Smooth muscle cell (in vitro differentiated cells): ENCODE results near the gene PTCH1. TPM values are rescaled to one million over a fixed set of nuclear protein-coding genes. Genes with fewer than 3 reads are reported as not detected.

ENCODE experiments used
- DNase-seq: peaks from one replicate; lab custom pipeline; 2025; ENCODE audit not compliant: unreplicated experiment; lab: John Stamatoyannopoulos, UW
- H2AFZ ChIP-seq: fragments of 200-600 bp; sonication (generic); 2 replicates; pipeline ENCODE4 v1.6.0; 2016; ENCODE audit warnings: antibody characterized with exemption, low read depth, mild to moderate bottlenecking
- H3F3A ChIP-seq: fragments of 200-600 bp; sonication (generic); 2 replicates; pipeline ENCODE4 v1.6.0; 2017; ENCODE audit warnings: antibody characterized with exemption, low read depth
- H3K27ac ChIP-seq: fragments of 200-600 bp; sonication (generic); 2 replicates; pipeline ENCODE4 v1.5.1; 2016; ENCODE audit warnings: low read depth, mild to moderate bottlenecking
- H3K27me3 ChIP-seq: fragments of 200-600 bp; sonication (generic); 2 replicates; pipeline ENCODE4 v1.6.1; 2016; ENCODE audit warnings: low read depth, mild to moderate bottlenecking
- H3K36me3 ChIP-seq: fragments of 200-600 bp; sonication (generic); 2 replicates; pipeline ENCODE4 v1.5.1; 2016; ENCODE audit warnings: low read depth
- H3K4me1 ChIP-seq: fragments of 200-600 bp; sonication (generic); 2 replicates; pipeline ENCODE4 v1.5.1; 2016; ENCODE audit warnings: low read depth
- H3K4me2 ChIP-seq: fragments of 200-600 bp; sonication (generic); 2 replicates; pipeline ENCODE4 v1.6.0; 2016; ENCODE audit warnings: mild to moderate bottlenecking
- H3K4me3 ChIP-seq: fragments of 200-600 bp; sonication (generic); 2 replicates; pipeline ENCODE4 v1.5.1; 2016; ENCODE audit warnings: mild to moderate bottlenecking
- H3K79me2 ChIP-seq: fragments of 200-600 bp; sonication (generic); 2 replicates; pipeline ENCODE4 v1.6.0; 2016; ENCODE audit warnings: low read depth, mild to moderate bottlenecking
- H3K9ac ChIP-seq: fragments of 200-600 bp; sonication (generic); 2 replicates; pipeline ENCODE4 v1.6.0; 2016; ENCODE audit warnings: low read depth
- H3K9me3 ChIP-seq: fragments of 200-600 bp; sonication (generic); replicated peaks from 2 replicates; pipeline ENCODE4 v1.5.1; 2016; ENCODE audit warnings: low read depth
- H4K20me1 ChIP-seq: fragments of 200-600 bp; sonication (generic); 2 replicates; pipeline ENCODE4 v1.6.0; 2016; ENCODE audit warnings: low read depth
- CTCF ChIP-seq: fragments of 200-600 bp; sonication (generic); IDR thresholded peaks from 2 replicates; pipeline ENCODE4 v1.5.1; 2017; ENCODE audit warnings: borderline replicate concordance, mild to moderate bottlenecking, antibody characterized with exemption; ENCODE audit not compliant: insufficient read depth, poor library complexity, severe bottlenecking
- WGBS: methylation state at CpG from one replicate; pipeline ENCODE4 v1.1.7; 2016; ENCODE audit warnings: low lambda C conversion rate; 5-methylcytosine and 5-hydroxymethylcytosine counted together
- polyA plus RNA-seq: library from polyadenylated mRNA; unstranded; fragments of >200 nt; fragmentation: Nextera tagmentation; extraction: Ambion mirVana; gene quantifications from 2 replicates; pipeline ENCODE4 v1.2.1, GENCODE V29; 2016
- total RNA-seq: library from RNA; depleted of rRNA; stranded (reverse); fragments of >200 nt; gene quantifications from 2 replicates; pipeline ENCODE4 v1.2.3, GENCODE V29; 2014

Gene PTCH1
- total and polyA plus RNA-seq, 2 experiments from 2014 or later: 5.8 to 6.3 TPM

GRCh38 chr9:95455714-95456113, 61.1 kb downstream of the PTCH1 start:
- no peak for TF ChIP-seq CTCF

GRCh38 chr9:95452176-95452575, 64.6 kb downstream of the PTCH1 start:
- DNase-seq: no peak

More at GRCh38 chr9:95455714-95456113, 61.1 kb downstream of the PTCH1 start:
- Histone ChIP-seq H3K9ac (no peak overlapping the region), H3K4me3 (no peak overlapping the region), H3K36me3 (no peaks in the 10 kb centered on the region), H3K4me1 (peaks cover 13% of the 10 kb centered on the region), H4K20me1 (no peaks in the 10 kb centered on the region), H3F3A (peaks cover 3% of the 10 kb centered on the region), H3K27ac (no peak overlapping the region), H2AFZ (no peak overlapping the region), H3K4me2 (no peak overlapping the region), H3K27me3 (no peaks in the 10 kb centered on the region), H3K79me2 (no peaks in the 10 kb centered on the region), H3K9me3 (no peaks in the 10 kb centered on the region)
- DNase-seq: no peak
- WGBS: 83% methylated on average over 9 of the region's 9 CpGs

GRCh38 chr9:95451065-95451426, 65.7 kb downstream of the PTCH1 start:
- Histone ChIP-seq H3K27me3 (no peaks in the 10 kb centered on the region), H3K36me3 (no peaks in the 10 kb centered on the region), H3K4me3 (no peak overlapping the region), H2AFZ (no peak overlapping the region), H3K9me3 (no peaks in the 10 kb centered on the region), H4K20me1 (no peaks in the 10 kb centered on the region), H3K4me2 (no peak overlapping the region), H3K27ac (no peak overlapping the region), H3K79me2 (no peaks in the 10 kb centered on the region), H3F3A (no peaks in the 10 kb centered on the region), H3K9ac (no peak overlapping the region), H3K4me1 (peaks cover 32% of the 10 kb centered on the region)
- TF ChIP-seq CTCF: no peak
- no peak for DNase-seq
- WGBS: 43% methylated on average over 2 of the region's 2 CpGs

More at GRCh38 chr9:95452176-95452575, 64.6 kb downstream of the PTCH1 start:
- Histone ChIP-seq H3K9me3 (no peaks in the 10 kb centered on the region), H3K4me3 (no peak overlapping the region), H3K4me2 (no peak overlapping the region), H3K79me2 (no peaks in the 10 kb centered on the region), H2AFZ (no peak overlapping the region), H3K27me3 (no peaks in the 10 kb centered on the region), H4K20me1 (no peaks in the 10 kb centered on the region), H3K27ac (no peak overlapping the region), H3K9ac (no peak overlapping the region), H3F3A (no peaks in the 10 kb centered on the region), H3K36me3 (no peaks in the 10 kb centered on the region), H3K4me1 (peaks cover 32% of the 10 kb centered on the region)
- WGBS: 84% methylated on average over 4 of the region's 4 CpGs
- no peak for TF ChIP-seq CTCF
